SHP77 treated with DMSO at 0.1 percent for 48 hours (cell line): ENCODE results near the gene OR2T2.
"Not testable (repeated sequence)": the region's sequence is repeated elsewhere in the genome, so short reads cannot be mapped to it uniquely, and the experiment has no call there.

ENCODE experiments used
- DNase-seq: peaks from one replicate; lab custom pipeline; 2025; lab: John Stamatoyannopoulos, UW

The OR2T2 gene

DNA sequence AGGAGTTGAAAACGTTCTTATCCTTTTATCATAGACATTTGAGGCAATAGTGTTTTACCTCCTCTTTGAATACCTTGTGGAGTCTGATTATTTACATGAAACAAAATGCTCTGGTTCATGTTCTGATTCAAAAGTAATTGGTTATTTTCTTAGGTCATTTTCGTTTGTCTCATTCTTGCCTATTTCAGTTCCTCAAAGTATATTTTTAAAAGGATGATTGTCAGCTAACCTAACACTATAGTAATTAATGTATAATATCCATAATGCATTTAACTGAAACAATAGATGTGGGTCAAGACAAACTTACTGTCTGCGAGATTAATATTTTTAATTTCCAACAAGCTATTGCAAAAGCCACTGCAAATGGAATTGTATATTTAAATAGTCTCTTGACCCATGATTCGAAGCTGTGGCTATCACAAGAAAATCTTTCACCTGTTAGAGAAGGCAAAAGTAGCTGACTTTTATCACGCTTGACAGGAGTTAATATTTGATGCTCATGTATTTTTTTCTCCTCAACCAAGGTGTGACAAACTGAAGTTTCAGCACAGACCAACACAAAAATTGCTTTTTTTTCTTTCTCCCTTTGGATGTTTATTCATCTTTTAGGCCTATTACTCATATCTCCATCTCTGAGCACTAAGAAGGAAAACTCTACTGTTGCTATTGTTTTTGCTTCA lies 5.2 kb downstream of the OR2T2 start:
- not testable (repeated sequence) for DNase-seq

DNA sequence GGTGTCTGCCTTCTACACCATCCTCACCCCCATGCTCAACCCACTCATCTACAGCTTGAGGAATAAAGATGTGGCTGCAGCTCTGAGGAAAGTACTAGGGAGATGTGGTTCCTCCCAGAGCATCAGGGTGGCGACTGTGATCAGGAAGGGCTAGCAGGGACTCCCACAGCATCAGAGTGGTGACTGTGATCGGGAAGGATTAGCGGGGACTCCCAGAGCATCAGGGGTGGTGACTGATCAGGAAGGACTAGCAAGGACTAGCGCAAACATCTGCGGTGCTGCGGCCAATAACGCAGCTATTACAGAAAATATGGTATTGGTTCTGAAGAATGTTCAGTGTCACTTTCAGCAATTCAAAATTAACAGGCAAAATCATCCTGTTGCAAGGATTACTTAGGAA lies 8.2 kb downstream of the OR2T2 start:
- not testable (repeated sequence) for DNase-seq

DNA sequence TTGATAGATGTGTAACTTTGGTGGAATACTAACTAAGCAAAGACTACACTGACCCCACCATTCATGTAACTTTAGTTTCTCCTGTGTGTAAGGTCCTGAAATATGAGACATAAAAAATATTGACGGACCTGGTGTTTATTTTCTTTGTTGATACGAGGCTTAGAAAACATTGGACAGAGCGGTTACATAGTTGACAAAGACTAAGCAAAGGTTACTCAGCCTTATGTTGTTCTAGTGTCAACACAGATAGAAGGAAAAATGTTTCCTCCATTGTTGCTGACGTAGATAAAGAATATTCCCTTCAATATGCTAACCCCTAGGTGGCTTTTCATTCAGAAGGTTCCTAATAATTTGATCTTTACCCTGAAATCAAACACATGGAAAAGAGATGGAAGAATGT lies 9.6 kb downstream of the OR2T2 start:
- not testable (repeated sequence) for DNase-seq

DNA sequence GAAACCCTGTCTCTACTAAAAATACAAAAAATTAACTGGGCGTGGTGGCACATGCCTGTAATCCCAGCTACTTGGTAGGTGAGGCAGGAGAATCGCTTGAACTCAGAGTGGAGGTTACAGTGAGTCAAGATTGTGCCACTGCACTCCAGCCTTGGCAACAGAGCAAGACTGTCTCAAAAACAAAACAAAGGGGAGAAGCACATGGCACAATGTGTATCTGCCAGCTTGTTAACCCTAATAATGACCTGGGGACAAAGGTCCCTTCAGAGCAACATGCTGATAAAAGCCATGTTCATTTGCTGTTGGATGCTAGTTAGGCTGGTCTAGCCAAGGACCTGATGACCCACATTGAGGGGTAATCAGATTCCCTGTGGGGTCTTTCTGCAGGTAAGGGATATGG lies 11.2 kb downstream of the OR2T2 start:
- DNase-seq, result not testable (repeated sequence)

DNA sequence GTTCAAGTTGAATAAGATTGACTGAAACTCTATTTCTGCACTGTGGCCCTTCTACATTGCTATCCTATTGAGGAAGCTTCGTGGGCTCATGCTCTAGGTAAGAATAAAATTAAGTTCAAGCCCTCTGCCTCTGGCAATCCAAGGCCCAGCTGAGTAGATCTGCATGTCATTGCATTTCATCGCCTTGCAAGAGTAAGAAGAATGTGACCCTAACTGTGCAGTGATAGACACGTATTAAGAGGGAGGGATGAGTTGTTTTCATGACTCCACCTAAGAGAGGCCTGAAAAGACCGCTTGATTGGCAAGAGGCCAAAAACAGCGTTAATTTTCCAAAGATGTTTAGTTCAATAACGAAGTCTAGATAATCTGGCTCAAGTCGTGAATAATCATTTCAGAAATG lies 13.7 kb downstream of the OR2T2 start:
- DNase-seq, result not testable (repeated sequence)

DNA sequence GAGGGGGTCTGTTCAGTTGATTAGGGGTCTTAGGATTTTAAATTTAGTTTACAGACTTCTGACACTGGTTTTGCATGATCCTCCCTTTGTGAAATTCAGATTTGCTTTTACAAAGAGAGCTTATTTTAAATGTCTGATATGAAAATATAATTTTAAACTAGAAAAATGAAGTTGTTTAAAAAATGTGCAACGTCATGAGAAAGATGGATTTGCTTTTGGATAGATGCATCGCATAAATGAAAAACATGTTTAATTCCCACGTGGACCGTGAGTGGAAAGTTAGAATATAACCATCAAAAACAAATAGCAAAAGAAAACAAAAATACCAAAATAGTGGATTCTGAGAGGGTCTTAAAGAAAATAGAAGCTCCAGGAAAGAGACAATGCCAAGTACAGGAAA lies 25.7 kb downstream of the OR2T2 start:
- no peak for DNase-seq

DNA sequence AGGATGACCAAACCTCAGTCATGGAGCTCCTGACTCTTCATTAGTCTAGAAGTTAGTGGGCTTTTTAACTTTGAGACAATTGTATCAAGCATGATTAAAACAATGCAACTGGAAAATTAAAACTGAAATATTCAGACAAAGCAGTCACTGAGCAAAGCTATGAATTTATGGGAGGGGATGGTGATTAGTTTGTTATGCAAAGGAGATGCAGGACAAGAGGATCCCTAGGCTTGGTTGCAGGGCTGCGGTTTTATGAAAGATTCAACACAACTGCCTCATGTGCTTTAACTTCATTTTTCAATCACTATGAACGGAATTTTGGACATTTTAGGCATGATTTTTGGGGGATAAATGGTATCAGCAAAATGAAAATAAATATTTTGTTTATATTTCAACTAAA lies 26.7 kb downstream of the OR2T2 start:
- DNase-seq, result not testable (repeated sequence)

DNA sequence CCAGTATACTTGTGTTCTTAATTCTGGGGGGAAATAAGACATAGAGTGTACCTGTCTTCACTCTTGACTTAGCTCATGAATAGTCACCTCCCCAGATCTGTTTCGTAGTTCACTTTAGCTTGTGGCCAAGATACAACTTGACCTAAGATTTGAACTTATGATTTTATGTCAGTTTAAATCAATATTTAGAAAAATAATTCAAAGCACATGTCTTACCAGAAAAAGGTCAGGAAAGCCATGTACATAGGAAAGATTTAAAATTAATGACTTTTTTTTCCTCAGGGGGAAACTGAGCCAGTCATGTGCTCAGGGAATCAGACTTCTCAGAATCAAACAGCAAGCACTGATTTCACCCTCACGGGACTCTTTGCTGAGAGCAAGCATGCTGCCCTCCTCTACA lies 27.6 kb downstream of the OR2T2 start, which contains the start of gene OR2T3:
Gene OR2T3, plus strand, starts transcription at position 301 of the 400 bp plus-strand sequence. Its CDS starts 0 bp downstream, at position 301.
- not testable (repeated sequence) for DNase-seq

DNA sequence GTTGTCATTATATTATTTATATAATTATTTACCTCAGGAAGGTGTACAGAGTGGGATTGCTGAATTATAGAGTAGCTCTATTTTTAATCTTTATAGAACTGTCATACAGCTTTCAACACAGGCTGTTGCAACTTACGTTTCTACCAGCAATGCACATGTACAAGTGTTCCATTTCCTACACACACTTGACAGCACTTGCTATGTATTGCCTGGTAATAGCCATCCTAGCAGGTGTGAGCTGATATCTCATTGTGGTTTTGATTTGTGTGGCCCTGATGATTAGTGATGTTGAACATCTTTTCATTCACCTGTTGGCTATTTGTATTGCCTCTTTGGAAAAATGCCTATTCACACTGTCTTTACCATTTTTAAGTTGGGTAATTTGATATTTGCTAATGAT lies 30.2 kb downstream of the OR2T2 start:
- DNase-seq, result not testable (repeated sequence)

DNA sequence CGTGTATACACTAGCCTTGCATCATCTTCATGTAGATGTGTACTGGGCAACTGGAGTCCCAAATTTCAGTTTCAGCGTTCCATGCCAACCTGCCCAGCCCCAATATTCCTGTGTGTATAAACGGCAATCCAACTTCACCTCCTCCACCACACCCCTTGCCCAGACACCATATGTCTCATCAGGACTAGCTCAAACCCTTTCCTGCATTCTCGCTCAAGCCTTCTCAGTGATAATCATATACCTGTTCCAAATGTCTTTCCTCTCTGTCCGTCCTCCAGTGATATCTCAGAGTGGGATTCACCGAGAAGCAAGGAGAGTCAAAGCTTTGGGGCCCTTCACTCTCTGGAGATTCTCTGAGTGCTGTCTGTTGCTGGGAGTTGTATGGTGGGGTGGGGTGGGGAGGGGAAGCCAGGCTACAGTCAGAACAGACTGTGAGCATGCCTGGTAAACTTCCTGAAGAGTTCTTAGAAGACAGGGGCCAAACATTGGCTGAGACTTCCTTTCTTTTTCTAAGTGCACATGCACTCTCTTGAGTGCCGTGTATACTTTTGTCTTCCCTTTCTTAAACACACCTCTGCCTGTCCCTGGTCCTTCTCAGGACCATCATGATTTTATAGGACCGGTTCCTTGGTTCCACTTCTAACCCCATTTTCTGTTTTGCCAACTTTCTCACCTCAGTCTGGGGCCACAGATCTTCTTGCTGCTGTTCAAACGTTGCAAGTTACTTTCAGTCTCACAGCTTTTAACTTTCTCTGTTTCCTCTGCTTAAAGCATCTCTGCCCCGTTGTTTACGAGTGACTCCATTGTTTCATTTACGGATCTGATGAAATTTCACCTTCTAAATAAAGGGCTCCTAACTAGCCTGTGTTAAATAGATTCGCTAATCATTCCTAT lies 36.5 kb downstream of the OR2T2 start:
- DNase-seq, result not testable (repeated sequence)

DNA sequence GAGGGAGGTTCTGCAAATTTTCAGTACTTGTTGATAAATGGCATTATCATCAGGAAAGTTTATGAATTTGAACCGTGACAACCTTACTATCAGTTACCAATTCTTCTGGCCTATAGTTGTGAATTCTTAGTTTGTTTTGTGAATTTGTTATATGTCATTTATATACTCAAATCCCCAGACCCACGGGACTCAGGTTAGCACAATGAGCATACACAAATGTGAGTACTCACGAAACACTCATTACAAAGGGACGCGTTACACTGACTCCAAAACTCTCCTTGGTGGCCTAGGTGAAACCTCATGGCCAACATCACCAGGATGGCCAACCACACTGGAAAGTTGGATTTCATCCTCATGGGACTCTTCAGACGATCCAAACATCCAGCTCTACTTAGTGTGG lies 42.9 kb downstream of the OR2T2 start, which contains the start of gene OR2T5:
Gene OR2T5, plus strand, starts transcription at position 301 of the 400 bp plus-strand sequence. Its CDS starts 0 bp downstream, at position 301.
- not testable (repeated sequence) for DNase-seq

DNA sequence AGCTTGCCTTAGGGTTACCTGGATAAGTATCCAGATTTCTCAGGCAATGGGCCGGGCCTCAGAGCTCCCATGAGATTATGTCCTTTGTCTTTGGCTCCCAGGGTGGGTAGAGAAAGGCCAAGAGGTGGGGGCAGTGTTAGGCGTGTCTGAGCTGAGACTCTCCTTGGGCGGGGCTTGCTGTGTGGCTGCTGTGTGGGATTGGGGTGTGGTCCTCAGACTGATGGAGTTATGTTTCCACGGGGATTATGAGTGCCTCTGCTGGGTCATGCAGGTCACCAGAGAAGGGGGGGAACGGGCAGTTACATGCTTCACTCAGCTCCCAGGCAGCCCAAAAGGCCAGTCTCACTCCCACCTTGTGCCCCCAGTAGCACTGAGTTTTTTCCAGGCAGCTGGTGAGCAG lies 51.2 kb downstream of the OR2T2 start:
- not testable (repeated sequence) for DNase-seq

DNA sequence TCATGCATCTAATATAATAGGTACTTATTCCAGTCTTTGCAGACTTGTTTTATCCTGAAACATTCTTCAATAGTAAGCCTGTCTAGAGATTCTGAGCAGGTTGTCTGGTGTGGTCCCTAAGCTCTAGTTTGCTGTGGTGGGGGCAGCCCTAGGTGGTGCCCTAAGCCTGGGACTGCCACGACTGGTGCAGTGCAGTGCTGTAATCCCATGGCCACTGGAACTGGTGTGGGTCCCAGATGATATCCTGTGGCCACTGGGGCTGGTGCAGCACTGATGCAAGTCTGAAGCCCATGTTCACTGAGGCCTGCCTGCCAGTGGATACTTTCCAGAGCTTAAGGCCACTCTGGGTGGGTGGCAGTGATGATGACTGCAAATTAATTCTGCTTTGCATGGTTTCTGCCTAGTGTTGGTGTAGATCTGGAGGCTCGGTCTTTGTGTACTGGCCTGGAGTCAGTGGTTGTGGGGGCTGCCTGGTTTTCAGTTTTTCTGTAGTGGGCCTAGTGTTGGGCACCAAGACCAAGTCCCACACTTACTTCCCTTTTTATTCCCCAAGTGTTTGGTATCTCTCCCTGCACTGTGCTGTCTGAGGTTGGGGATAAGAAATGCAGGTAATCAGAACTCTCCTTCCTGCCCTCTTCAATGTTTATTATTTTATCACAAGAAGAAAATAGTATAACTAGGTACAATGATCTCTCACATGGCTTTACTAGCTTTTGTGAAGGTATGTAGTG lies 55.0 kb downstream of the OR2T2 start:
- DNase-seq, result not testable (repeated sequence)
